ENCODE data around the gene IMMP2L.

Gene IMMP2L

DNA sequence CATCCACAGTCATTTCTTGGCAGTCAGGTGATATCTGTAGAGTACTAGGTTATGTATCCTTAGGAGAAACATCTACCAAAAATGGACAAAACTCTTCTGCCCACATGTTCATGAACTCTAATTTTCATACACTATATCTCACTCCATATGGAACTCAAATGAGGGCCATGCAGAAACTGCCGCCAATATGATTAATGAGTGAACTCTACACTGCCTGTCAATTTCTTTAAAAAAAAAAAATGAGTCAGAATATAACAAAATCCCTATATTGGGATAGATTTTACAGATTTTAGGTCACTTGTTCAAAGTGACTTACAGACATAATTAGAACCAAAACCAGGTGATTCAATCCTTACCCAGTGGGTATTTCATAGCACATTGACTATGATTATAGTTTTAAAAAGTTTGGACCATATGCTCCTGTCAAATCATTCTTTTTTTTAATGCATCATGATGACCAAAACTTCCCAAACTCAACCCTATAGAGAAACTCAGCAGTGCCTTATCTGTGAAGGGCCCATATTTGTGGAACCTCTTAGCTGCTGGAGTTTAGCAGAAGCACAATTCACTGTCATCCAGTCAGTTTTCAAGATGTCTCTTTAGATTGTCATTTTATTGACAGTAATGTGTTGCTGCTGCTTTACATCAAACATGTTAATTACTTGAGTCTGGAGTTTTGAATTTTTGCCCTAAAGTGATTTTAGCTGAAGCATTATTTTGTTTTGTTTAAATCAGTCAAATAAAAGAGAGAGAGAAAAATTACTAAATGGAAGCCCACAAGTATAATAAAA is 460.2 kb downstream of the IMMP2L start:
- TF ChIP-seq REST (IDR thresholded peaks at IDR 0.05; ENCODE audit: insufficient read depth in 1 of 2, low read depth in 2 of 2, low read length in 2 of 2), result no peak
- no peak for TF ChIP-seq POLR2AphosphoS5 (IDR thresholded peaks at IDR 0.05; ENCODE audit: low read depth, low read length)
- no peak for TF ChIP-seq FOXP2 (optimal IDR thresholded peaks at IDR 0.05; ENCODE audit: borderline replicate concordance, extremely low read depth, extremely low read length, insufficient read depth)
- TF ChIP-seq SIN3A (IDR thresholded peaks at IDR 0.05; ENCODE audit: borderline replicate concordance, insufficient read depth, low read length), result no peak
- TF ChIP-seq TAF1 (IDR thresholded peaks at IDR 0.05; ENCODE audit: borderline replicate concordance, insufficient read depth, low read length), result no peak

GRCh38 chr7:111098926-111099250 is 463.4 kb downstream of the IMMP2L start:
- no peak for TF ChIP-seq TAF1 (IDR thresholded peaks at IDR 0.05; ENCODE audit: borderline replicate concordance, insufficient read depth, low read length)
- no peak for TF ChIP-seq REST (IDR thresholded peaks at IDR 0.05; ENCODE audit: insufficient read depth in 1 of 2, low read depth in 2 of 2, low read length in 2 of 2)
- no peak for TF ChIP-seq POLR2AphosphoS5 (IDR thresholded peaks at IDR 0.05; ENCODE audit: low read depth, low read length)
- no peak for TF ChIP-seq SIN3A (IDR thresholded peaks at IDR 0.05; ENCODE audit: borderline replicate concordance, insufficient read depth, low read length)
- TF ChIP-seq FOXP2 (optimal IDR thresholded peaks at IDR 0.05; ENCODE audit: borderline replicate concordance, extremely low read depth, extremely low read length, insufficient read depth), result no peak

DNA sequence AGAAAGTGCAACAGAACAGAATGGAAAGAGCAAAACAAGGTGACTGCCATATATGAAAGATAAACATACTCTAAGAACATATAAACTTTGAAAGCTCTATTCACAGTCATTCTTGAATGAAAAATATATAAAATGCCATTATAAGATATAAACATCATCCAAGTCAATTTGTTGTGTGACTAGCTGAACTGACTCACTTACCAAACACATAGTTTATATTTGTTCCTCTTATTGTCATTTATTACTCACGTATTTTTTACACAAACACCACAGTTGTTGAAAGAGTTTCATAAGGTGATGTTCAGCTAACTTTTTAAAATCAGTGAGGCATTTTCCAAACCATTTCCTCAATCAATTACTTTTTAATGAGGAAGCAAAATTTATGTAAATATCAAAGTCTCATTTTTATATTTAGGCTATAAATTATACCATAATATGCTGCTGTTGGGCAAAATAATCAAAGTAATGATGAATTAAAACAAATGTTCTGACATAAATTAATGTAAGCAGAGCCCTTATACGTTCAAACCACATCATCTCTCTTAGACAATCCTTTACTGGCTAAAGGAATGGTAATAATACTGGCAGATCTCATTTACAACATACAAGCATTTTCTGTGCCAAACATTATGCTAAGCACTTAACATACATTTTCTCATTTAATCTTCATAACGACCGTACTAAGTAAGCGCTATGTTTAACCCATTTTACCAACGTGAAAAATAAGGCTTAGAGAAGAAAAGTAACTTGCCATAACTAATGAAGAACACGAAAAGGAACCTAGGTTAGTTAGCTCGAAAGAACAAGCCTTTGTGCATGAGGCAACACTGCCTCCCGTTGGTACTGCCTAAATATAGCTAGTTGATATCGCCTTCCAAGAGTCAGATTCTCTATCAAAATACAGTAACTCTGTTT is 464.0 kb downstream of the IMMP2L start:
- TF ChIP-seq FOXP2 (optimal IDR thresholded peaks at IDR 0.05; ENCODE audit: borderline replicate concordance, extremely low read depth, extremely low read length, insufficient read depth) (no peak), SIN3A (IDR thresholded peaks at IDR 0.05; ENCODE audit: borderline replicate concordance, insufficient read depth, low read length) (no peak), POLR2AphosphoS5 (IDR thresholded peaks at IDR 0.05; ENCODE audit: low read depth, low read length) (no peak), REST (IDR thresholded peaks at IDR 0.05; ENCODE audit: insufficient read depth in 1 of 2, low read depth in 2 of 2, low read length in 2 of 2) (no peak), TAF1 (IDR thresholded peaks at IDR 0.05; ENCODE audit: borderline replicate concordance, insufficient read depth, low read length) (no peak)

- TF ChIP-seq TAF1 (IDR thresholded peaks at IDR 0.05; ENCODE audit: borderline replicate concordance, insufficient read depth, low read length), result no peak
- no peak for TF ChIP-seq REST (IDR thresholded peaks at IDR 0.05; ENCODE audit: insufficient read depth in 1 of 2, low read depth in 2 of 2, low read length in 2 of 2)
- TF ChIP-seq FOXP2 (optimal IDR thresholded peaks at IDR 0.05; ENCODE audit: borderline replicate concordance, extremely low read depth, extremely low read length, insufficient read depth), result no peak
- no peak for TF ChIP-seq POLR2AphosphoS5 (IDR thresholded peaks at IDR 0.05; ENCODE audit: low read depth, low read length)
- no peak for TF ChIP-seq SIN3A (IDR thresholded peaks at IDR 0.05; ENCODE audit: borderline replicate concordance, insufficient read depth, low read length)
These were observed 465.3 kb downstream of the IMMP2L start for GRCh38 chr7:111096997-111097396.
